HCT116 (cell line): ENCODE data around the gene PATL1. TPM values are rescaled to one million over a fixed set of nuclear protein-coding genes. Genes with fewer than 3 reads are reported as not detected.

ENCODE experiments used
- ATAC-seq: fragments of 200-7000 bp; cut with Tn5 transposase; 2 replicates; pipeline ENCODE4 v1.9.1; 2020; ENCODE audit warnings: mild to moderate bottlenecking, moderate library complexity
- BruUV-seq: library from RNA; stranded (reverse); fragments of 400-500 nt; replicated peaks from 2 replicates; lab custom pipeline; 2021; lab: Mats Ljungman, UMichigan
- CTCF ChIA-PET: fragments of 300-600 bp; sonication (Branson Sonifier 250); formaldehyde crosslinking; loops from one replicate; lab custom pipeline; 2021; ENCODE audit warnings: antibody characterized with exemption; lab: Charles Lee
- POLR2A ChIA-PET: fragments of 300-600, 350-600 bp; sonication (Branson Sonifier 250); formaldehyde crosslinking; loops from one replicate; lab custom pipeline; 2021; ENCODE audit warnings: antibody characterized with exemption; lab: Charles Lee
- RAD21 ChIA-PET, 2 experiments: fragments of 300-600 bp; sonication (Branson Sonifier 250); formaldehyde crosslinking; loops; one replicate each; lab custom pipeline; 2023; ENCODE audit warnings: low total read pairs in 2 of 2; ENCODE audit not compliant: uncharacterized antibody in 2 of 2, unreplicated experiment in 2 of 2, low non-redundant PET in 1 of 2; lab: Charles Lee
- DNase-seq: peaks from one replicate; pipeline ENCODE4 v3.0.0-alpha.2; 2010; ENCODE audit warnings: low read depth, low spot score
- H2AFZ ChIP-seq: fragments of 200-600 bp; shearing (Covaris generic), sonication (generic); 2 replicates; pipeline ENCODE4 v1.6.1; 2017; ENCODE audit warnings: low read depth, mixed run types, mixed read lengths, antibody characterized with exemption, low read length; ENCODE audit not compliant: poor library complexity, severe bottlenecking
- H3K27ac ChIP-seq: 2 replicates; pipeline ENCODE4 v1.5.1; 2012; ENCODE audit warnings: low read depth, low read length
- H3K27me3 ChIP-seq: fragments of 200-600 bp; sonication (generic); 2 replicates; pipeline ENCODE4 v1.6.1; 2016; ENCODE audit warnings: mixed run types, low read length, mixed read lengths; ENCODE audit not compliant: insufficient read depth
- H3K36me3 ChIP-seq, 2 experiments: fragments of 200-500 bp in 1 of 2; fragments of 200-600 bp in 1 of 2; sonication (Bioruptor generic) in 1 of 2; sonication (generic) in 1 of 2; 2 replicates each; pipeline versions ENCODE4 v1.5.1 to v1.6.1; 2014 to 2016; ENCODE audit warnings: low read length in 2 of 2, inconsistent platforms in 1 of 2, mixed read lengths in 1 of 2, mixed run types in 1 of 2; ENCODE audit not compliant: insufficient read depth in 2 of 2, control insufficient read depth in 1 of 2
- H3K4me1 ChIP-seq, 2 experiments: fragments of 200-600 bp in 1 of 2; sonication (generic) in 1 of 2; 2 replicates each; pipeline versions ENCODE4 v1.5.1 to v1.6.1; 2012 to 2017; ENCODE audit warnings: low read length in 2 of 2, inconsistent platforms in 1 of 2, mild to moderate bottlenecking in 1 of 2, mixed read lengths in 1 of 2, mixed run types in 1 of 2, moderate library complexity in 1 of 2; ENCODE audit not compliant: insufficient read depth in 2 of 2, control insufficient read depth in 1 of 2
- H3K4me2 ChIP-seq: fragments of 200-600 bp; sonication (generic); 2 replicates; pipeline ENCODE4 v1.6.1; 2017; ENCODE audit warnings: mixed run types, low read length, mixed read lengths
- H3K4me3 ChIP-seq, 2 experiments: fragments of 200-600 bp in 1 of 2; sonication (generic) in 1 of 2; replicated peaks in 1 of 2; 2 replicates each; pipeline ENCODE4 v1.5.1; 2011 to 2016; ENCODE audit warnings: low read length in 2 of 2, control low read depth in 1 of 2, low read depth in 1 of 2, mild to moderate bottlenecking in 1 of 2, mixed read lengths in 1 of 2, mixed run types in 1 of 2
- H3K79me2 ChIP-seq: fragments of 200-600 bp; sonication (generic); 2 replicates; pipeline ENCODE4 v1.6.1; 2017; ENCODE audit warnings: mild to moderate bottlenecking, mixed run types, low read length, moderate library complexity, mixed read lengths; ENCODE audit not compliant: insufficient read depth
- H3K9ac ChIP-seq: fragments of 200-600 bp; sonication (generic); 2 replicates; pipeline ENCODE4 v1.6.1; 2016; ENCODE audit warnings: low read length, mixed read lengths
- H3K9me2 ChIP-seq: fragments of 200-600 bp; sonication (generic), shearing (Covaris generic); 2 replicates; pipeline ENCODE4 v1.6.1; 2017; ENCODE audit warnings: mixed run types, mild to moderate bottlenecking, moderate library complexity; ENCODE audit not compliant: insufficient read depth
- H3K9me3 ChIP-seq, 2 experiments: fragments of 200-500 bp in 1 of 2; fragments of 200-600 bp in 1 of 2; sonication (Bioruptor generic) in 1 of 2; sonication (generic) in 1 of 2; 2 replicates each; pipeline ENCODE4 v1.6.1; 2014 to 2017; ENCODE audit warnings: low read length in 2 of 2, mixed read lengths in 2 of 2, inconsistent platforms in 1 of 2, low read depth in 1 of 2, mild to moderate bottlenecking in 1 of 2, mixed run types in 1 of 2, moderate library complexity in 1 of 2; ENCODE audit not compliant: control insufficient read depth in 1 of 2, insufficient read depth in 1 of 2
- H4K20me1 ChIP-seq: fragments of 200-600 bp; sonication (generic), shearing (Covaris generic); 2 replicates; pipeline ENCODE4 v1.6.1; 2017; ENCODE audit warnings: mixed run types, mild to moderate bottlenecking, moderate library complexity; ENCODE audit not compliant: insufficient read depth
- CBX3 ChIP-seq: IDR thresholded peaks from 2 replicates; pipeline ENCODE4 v1.6.1; 2012; ENCODE audit warnings: low read depth
- CEBPB ChIP-seq: IDR thresholded peaks from 2 replicates; pipeline ENCODE4 v1.6.1; 2012; ENCODE audit warnings: low read depth
- FOSL1 ChIP-seq: IDR thresholded peaks from 2 replicates; pipeline ENCODE4 v1.6.1; 2012; ENCODE audit warnings: low read depth
- POLR2AphosphoS5 ChIP-seq: IDR thresholded peaks from 2 replicates; pipeline ENCODE4 v1.6.1; 2011; ENCODE audit warnings: mild to moderate bottlenecking, low read depth, low read length, moderate library complexity
- SIN3A ChIP-seq: IDR thresholded peaks from 2 replicates; pipeline ENCODE4 v1.6.1; 2012; ENCODE audit warnings: low read depth
- ZNF274 ChIP-seq: fragments of 200-500 bp; sonication (Bioruptor generic); IDR thresholded peaks from 2 replicates; pipeline ENCODE4 v1.6.1; 2014; ENCODE audit warnings: mild to moderate bottlenecking, low read depth, low read length, inconsistent platforms
- intact Hi-C: fragments of 100-400 bp; cut with micrococcal nuclease; formaldehyde crosslinking; loops from 2 replicates; pipeline ENCODE4 v1.10.0; 2022
- total RNA-seq: library from RNA; stranded (reverse); gene quantifications from one replicate; pipeline ENCODE4 v1.2.1, GENCODE V29; 2021; ENCODE audit not compliant: unreplicated experiment

PATL1 gene
- total RNA-seq, 1 experiment from 2014 or later = 37.6 TPM

GRCh38 chr11:59666969-59667368, 1.9 kb downstream of the PATL1 start:
- no peak for ATAC-seq
- POLR2A ChIA-PET = no interaction called here

GRCh38 chr11:59660621-59661020, 8.2 kb downstream of the PATL1 start:
- Histone ChIP-seq H3K4me2 (no peak overlapping the region), H3K9me2 (no peaks in the 10 kb centered on the region), H3K9ac (no peak overlapping the region), H3K27me3 (no peaks in the 10 kb centered on the region), H3K36me3 (peaks cover 25 to 68% of the 10 kb centered on the region in 2 experiments), H3K9me3 (no peaks in the 10 kb centered on the region), H4K20me1 (no peaks in the 10 kb centered on the region; the same call in 1 of the 2 replicates), H3K27ac (no peak overlapping the region), H3K79me2 (peaks cover 60% of the 10 kb centered on the region), H3K4me1 (no peaks in the 10 kb centered on the region), H2AFZ (no peak overlapping the region), H3K4me3 (no peak overlapping the region)
- POLR2A ChIA-PET = no interaction called here
- BruUV-seq = no TSS peak
- no peak for TF ChIP-seq CEBPB
- TF ChIP-seq FOSL1 = no peak
- TF ChIP-seq ZNF274 = no peak
- no peak for ATAC-seq
- CTCF ChIA-PET = no interaction called here
- DNase-seq = no peak
- intact Hi-C loops = no loop called here
- RAD21 ChIA-PET = no interaction called here

More at GRCh38 chr11:59666969-59667368, 1.9 kb downstream of the PATL1 start:
- no peaks in the 10 kb centered on the region for H3K9me2 ChIP-seq
- no peak overlapping the region; a peak in 1 of 4 replicates for H3K4me3 ChIP-seq
- H2AFZ ChIP-seq = no peak overlapping the region
- peaks cover 13 to 23% of the 10 kb centered on the region in 2 experiments; a peak in 3 of 4 replicates for H3K4me1 ChIP-seq
- peaks cover 12 to 34% of the 10 kb centered on the region in 2 experiments for H3K36me3 ChIP-seq
- H3K9me3 ChIP-seq = no peaks in the 10 kb centered on the region
- TF ChIP-seq POLR2AphosphoS5 = no peak
- no peak for TF ChIP-seq CBX3
- no peak for TF ChIP-seq SIN3A
- TF ChIP-seq, all 23 proteins: peak for 0
- no peaks in the 10 kb centered on the region for H3K27me3 ChIP-seq
- intact Hi-C loops = no loop called here
- no peak overlapping the region for H3K27ac ChIP-seq
- H3K4me2 ChIP-seq = peak overlapping the region; percentile 87; the same call in 1 of the 2 replicates
- H4K20me1 ChIP-seq = peaks cover 6% of the 10 kb centered on the region; the same call in 1 of the 2 replicates
- peaks cover 65% of the 10 kb centered on the region for H3K79me2 ChIP-seq
- no peak for DNase-seq
- no peak overlapping the region for H3K9ac ChIP-seq
- ChIA-PET RAD21 (no interaction called here), CTCF (no interaction called here)
- BruUV-seq = no TSS peak
